HCT116 (cell line): Measurements from ENCODE around the gene DTNBP1. TPM values are rescaled to one million over a fixed set of nuclear protein-coding genes. Genes with fewer than 3 reads are reported as not detected.

ENCODE experiments used
- ATAC-seq: fragments of 200-7000 bp; cut with Tn5 transposase; 2 replicates; pipeline ENCODE4 v1.9.1; 2020; ENCODE audit warnings: mild to moderate bottlenecking, moderate library complexity
- BruUV-seq: library from RNA; stranded (reverse); fragments of 400-500 nt; replicated peaks from 2 replicates; lab custom pipeline; 2021; lab: Mats Ljungman, UMichigan
- CTCF ChIA-PET: fragments of 300-600 bp; sonication (Branson Sonifier 250); formaldehyde crosslinking; loops from one replicate; lab custom pipeline; 2021; ENCODE audit warnings: antibody characterized with exemption; lab: Charles Lee
- POLR2A ChIA-PET: fragments of 300-600, 350-600 bp; sonication (Branson Sonifier 250); formaldehyde crosslinking; loops from one replicate; lab custom pipeline; 2021; ENCODE audit warnings: antibody characterized with exemption; lab: Charles Lee
- RAD21 ChIA-PET, 2 experiments: fragments of 300-600 bp; sonication (Branson Sonifier 250); formaldehyde crosslinking; loops; one replicate each; lab custom pipeline; 2023; ENCODE audit warnings: low total read pairs in 2 of 2; ENCODE audit not compliant: uncharacterized antibody in 2 of 2, unreplicated experiment in 2 of 2, low non-redundant PET in 1 of 2; lab: Charles Lee
- DNase-seq: peaks from one replicate; pipeline ENCODE4 v3.0.0-alpha.2; 2010; ENCODE audit warnings: low read depth, low spot score
- H2AFZ ChIP-seq: fragments of 200-600 bp; shearing (Covaris generic), sonication (generic); 2 replicates; pipeline ENCODE4 v1.6.1; 2017; ENCODE audit warnings: low read depth, mixed run types, mixed read lengths, antibody characterized with exemption, low read length; ENCODE audit not compliant: poor library complexity, severe bottlenecking
- H3K27ac ChIP-seq: 2 replicates; pipeline ENCODE4 v1.5.1; 2012; ENCODE audit warnings: low read depth, low read length
- H3K27me3 ChIP-seq: fragments of 200-600 bp; sonication (generic); 2 replicates; pipeline ENCODE4 v1.6.1; 2016; ENCODE audit warnings: mixed run types, low read length, mixed read lengths; ENCODE audit not compliant: insufficient read depth
- H3K36me3 ChIP-seq, 2 experiments: fragments of 200-500 bp in 1 of 2; fragments of 200-600 bp in 1 of 2; sonication (Bioruptor generic) in 1 of 2; sonication (generic) in 1 of 2; 2 replicates each; pipeline versions ENCODE4 v1.5.1 to v1.6.1; 2014 to 2016; ENCODE audit warnings: low read length in 2 of 2, inconsistent platforms in 1 of 2, mixed read lengths in 1 of 2, mixed run types in 1 of 2; ENCODE audit not compliant: insufficient read depth in 2 of 2, control insufficient read depth in 1 of 2
- H3K4me1 ChIP-seq, 2 experiments: fragments of 200-600 bp in 1 of 2; sonication (generic) in 1 of 2; 2 replicates each; pipeline versions ENCODE4 v1.5.1 to v1.6.1; 2012 to 2017; ENCODE audit warnings: low read length in 2 of 2, inconsistent platforms in 1 of 2, mild to moderate bottlenecking in 1 of 2, mixed read lengths in 1 of 2, mixed run types in 1 of 2, moderate library complexity in 1 of 2; ENCODE audit not compliant: insufficient read depth in 2 of 2, control insufficient read depth in 1 of 2
- H3K4me2 ChIP-seq: fragments of 200-600 bp; sonication (generic); 2 replicates; pipeline ENCODE4 v1.6.1; 2017; ENCODE audit warnings: mixed run types, low read length, mixed read lengths
- H3K4me3 ChIP-seq, 2 experiments: fragments of 200-600 bp in 1 of 2; sonication (generic) in 1 of 2; replicated peaks in 1 of 2; 2 replicates each; pipeline ENCODE4 v1.5.1; 2011 to 2016; ENCODE audit warnings: low read length in 2 of 2, control low read depth in 1 of 2, low read depth in 1 of 2, mild to moderate bottlenecking in 1 of 2, mixed read lengths in 1 of 2, mixed run types in 1 of 2
- H3K79me2 ChIP-seq: fragments of 200-600 bp; sonication (generic); 2 replicates; pipeline ENCODE4 v1.6.1; 2017; ENCODE audit warnings: mild to moderate bottlenecking, mixed run types, low read length, moderate library complexity, mixed read lengths; ENCODE audit not compliant: insufficient read depth
- H3K9ac ChIP-seq: fragments of 200-600 bp; sonication (generic); 2 replicates; pipeline ENCODE4 v1.6.1; 2016; ENCODE audit warnings: low read length, mixed read lengths
- H3K9me2 ChIP-seq: fragments of 200-600 bp; sonication (generic), shearing (Covaris generic); 2 replicates; pipeline ENCODE4 v1.6.1; 2017; ENCODE audit warnings: mixed run types, mild to moderate bottlenecking, moderate library complexity; ENCODE audit not compliant: insufficient read depth
- H3K9me3 ChIP-seq, 2 experiments: fragments of 200-500 bp in 1 of 2; fragments of 200-600 bp in 1 of 2; sonication (Bioruptor generic) in 1 of 2; sonication (generic) in 1 of 2; 2 replicates each; pipeline ENCODE4 v1.6.1; 2014 to 2017; ENCODE audit warnings: low read length in 2 of 2, mixed read lengths in 2 of 2, inconsistent platforms in 1 of 2, low read depth in 1 of 2, mild to moderate bottlenecking in 1 of 2, mixed run types in 1 of 2, moderate library complexity in 1 of 2; ENCODE audit not compliant: control insufficient read depth in 1 of 2, insufficient read depth in 1 of 2
- H4K20me1 ChIP-seq: fragments of 200-600 bp; sonication (generic), shearing (Covaris generic); 2 replicates; pipeline ENCODE4 v1.6.1; 2017; ENCODE audit warnings: mixed run types, mild to moderate bottlenecking, moderate library complexity; ENCODE audit not compliant: insufficient read depth
- CBX3 ChIP-seq: IDR thresholded peaks from 2 replicates; pipeline ENCODE4 v1.6.1; 2012; ENCODE audit warnings: low read depth
- CEBPB ChIP-seq: IDR thresholded peaks from 2 replicates; pipeline ENCODE4 v1.6.1; 2012; ENCODE audit warnings: low read depth
- RAD21 ChIP-seq: IDR thresholded peaks from 2 replicates; pipeline ENCODE4 v1.6.1; 2012; ENCODE audit warnings: low read depth, mild to moderate bottlenecking
- SP1 ChIP-seq: IDR thresholded peaks from 2 replicates; pipeline ENCODE4 v1.6.1; 2012; ENCODE audit warnings: low read depth
- intact Hi-C: fragments of 100-400 bp; cut with micrococcal nuclease; formaldehyde crosslinking; loops from 2 replicates; pipeline ENCODE4 v1.10.0; 2022
- total RNA-seq: library from RNA; stranded (reverse); gene quantifications from one replicate; pipeline ENCODE4 v1.2.1, GENCODE V29; 2021; ENCODE audit not compliant: unreplicated experiment
- TF ChIP-seq, protein P1 (sequence below), 3 experiments: fragments of 200-600 bp in 1 of 3; sonication (generic) in 1 of 3; IDR thresholded peaks in 2 of 3; conservative IDR thresholded peaks in 1 of 3; 2 replicates each; pipeline ENCODE4 v1.5.1; 2012 to 2017; ENCODE audit warnings: low read depth in 2 of 3, low read length in 2 of 3, antibody characterized with exemption in 1 of 3, borderline replicate concordance in 1 of 3, control low read depth in 1 of 3, mild to moderate bottlenecking in 1 of 3, mixed read lengths in 1 of 3, mixed run types in 1 of 3, moderate library complexity in 1 of 3; ENCODE audit not compliant: insufficient read depth in 1 of 3

The DTNBP1 gene
- total RNA-seq, 1 experiment from 2014 or later = 16.7 TPM

DNA sequence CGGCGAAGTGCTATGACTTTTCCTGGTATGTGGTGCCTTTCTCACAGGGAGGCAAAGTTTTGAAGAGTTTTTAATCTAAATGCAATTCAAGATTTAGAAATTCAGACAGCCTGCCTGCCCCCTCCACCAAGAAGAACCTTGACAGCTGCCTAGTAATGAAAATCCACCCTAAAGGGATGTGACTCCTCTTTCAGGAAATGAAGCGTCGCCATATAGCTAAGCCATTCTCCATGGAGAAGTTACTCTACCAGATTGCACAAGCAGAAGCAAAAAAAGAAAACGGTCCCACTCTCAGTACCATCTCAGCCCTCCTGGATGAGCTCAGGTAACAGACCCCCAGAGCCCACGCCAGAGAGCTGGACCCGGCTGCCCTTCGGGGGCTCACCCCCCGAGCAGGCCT, 150.1 kb downstream of the DTNBP1 start:
- Histone ChIP-seq H3K9ac (no peak overlapping the region), H2AFZ (no peak overlapping the region), H3K4me1 (no peaks in the 10 kb centered on the region), H3K9me3 (no peaks in the 10 kb centered on the region), H3K27ac (no peak overlapping the region), H3K79me2 (no peaks in the 10 kb centered on the region), H3K4me3 (no peak overlapping the region), H3K36me3 (peaks cover 0 to 2% of the 10 kb centered on the region in 2 experiments; a peak in 1 of 4 replicates), H3K9me2 (no peaks in the 10 kb centered on the region), H3K27me3 (no peaks in the 10 kb centered on the region), H3K4me2 (no peak overlapping the region), H4K20me1 (no peaks in the 10 kb centered on the region)
- DNase-seq (no peak), ATAC-seq (no peak)
- RAD21 ChIA-PET = no interaction called here
- no TSS peak for BruUV-seq
- TF ChIP-seq SP1 (no peak), CBX3 (no peak)
- CTCF ChIA-PET = no interaction called here
- intact Hi-C loops = no loop called here
- POLR2A ChIA-PET = no interaction called here

DNA sequence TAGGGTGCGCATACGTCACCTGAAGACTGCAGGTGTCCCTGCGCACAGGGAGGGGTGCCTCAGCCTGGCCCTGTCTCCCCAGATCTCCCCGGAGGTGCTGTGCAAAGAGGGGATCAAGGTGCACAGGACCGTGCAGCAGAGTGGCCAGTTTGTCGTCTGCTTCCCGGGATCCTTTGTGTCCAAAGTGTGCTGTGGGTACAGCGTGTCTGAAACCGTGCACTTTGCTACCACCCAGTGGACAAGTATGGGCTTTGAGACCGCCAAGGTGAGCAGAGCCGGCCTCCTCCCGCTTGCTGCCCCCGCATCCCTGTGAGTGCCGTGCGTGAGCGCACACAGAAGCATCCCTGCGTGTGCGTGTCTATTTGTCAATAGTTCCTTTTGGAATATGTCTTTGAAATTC, 150.7 kb downstream of the DTNBP1 start:
- TF ChIP-seq RAD21 (peak; percentile 39), CEBPB (no peak)
- TF ChIP-seq, protein P1, sequence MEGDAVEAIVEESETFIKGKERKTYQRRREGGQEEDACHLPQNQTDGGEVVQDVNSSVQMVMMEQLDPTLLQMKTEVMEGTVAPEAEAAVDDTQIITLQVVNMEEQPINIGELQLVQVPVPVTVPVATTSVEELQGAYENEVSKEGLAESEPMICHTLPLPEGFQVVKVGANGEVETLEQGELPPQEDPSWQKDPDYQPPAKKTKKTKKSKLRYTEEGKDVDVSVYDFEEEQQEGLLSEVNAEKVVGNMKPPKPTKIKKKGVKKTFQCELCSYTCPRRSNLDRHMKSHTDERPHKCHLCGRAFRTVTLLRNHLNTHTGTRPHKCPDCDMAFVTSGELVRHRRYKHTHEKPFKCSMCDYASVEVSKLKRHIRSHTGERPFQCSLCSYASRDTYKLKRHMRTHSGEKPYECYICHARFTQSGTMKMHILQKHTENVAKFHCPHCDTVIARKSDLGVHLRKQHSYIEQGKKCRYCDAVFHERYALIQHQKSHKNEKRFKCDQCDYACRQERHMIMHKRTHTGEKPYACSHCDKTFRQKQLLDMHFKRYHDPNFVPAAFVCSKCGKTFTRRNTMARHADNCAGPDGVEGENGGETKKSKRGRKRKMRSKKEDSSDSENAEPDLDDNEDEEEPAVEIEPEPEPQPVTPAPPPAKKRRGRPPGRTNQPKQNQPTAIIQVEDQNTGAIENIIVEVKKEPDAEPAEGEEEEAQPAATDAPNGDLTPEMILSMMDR (IDR thresholded peaks at IDR 0.05 in 2 of 3, conservative IDR thresholded peaks at IDR 0.05 in 1 of 3; ENCODE audit: borderline replicate concordance in 1 of 3, insufficient read depth in 1 of 3, low read depth in 2 of 3, low read length in 2 of 3) = peak in 2 of 3 experiments; percentile 30 to 32; a peak in 2 of 6 replicates
- TF ChIP-seq, all 23 proteins: peak for 2
- CTCF ChIA-PET = no interaction called here
- intact Hi-C loops = no loop called here

More for the DNA sequence above, 150.7 kb downstream of the DTNBP1 start:
- BruUV-seq = no TSS peak
- ATAC-seq (peak; percentile 71), DNase-seq (no peak)
- Histone ChIP-seq H3K9me2 (no peaks in the 10 kb centered on the region), H3K27ac (no peak overlapping the region), H3K36me3 (peaks cover 0 to 2% of the 10 kb centered on the region in 2 experiments; a peak in 1 of 4 replicates), H3K79me2 (no peaks in the 10 kb centered on the region), H2AFZ (no peak overlapping the region), H3K4me1 (no peaks in the 10 kb centered on the region), H3K4me3 (no peak overlapping the region), H3K4me2 (no peak overlapping the region), H3K9ac (no peak overlapping the region), H4K20me1 (no peaks in the 10 kb centered on the region), H3K9me3 (no peaks in the 10 kb centered on the region), H3K27me3 (no peaks in the 10 kb centered on the region)
- POLR2A ChIA-PET = no interaction called here
- RAD21 ChIA-PET = no interaction called here
